AML-193 (cell line): ENCODE measurements around the gene RGS5.
"Not testable (repeated sequence)": the region's sequence is repeated elsewhere in the genome, so short reads cannot be mapped to it uniquely, and the experiment has no call there.

Experiments used
- DNase-seq, 2 experiments: peaks; one replicate each; lab custom pipeline; 2025; lab: John Stamatoyannopoulos, UW

RGS5 gene, protein sequence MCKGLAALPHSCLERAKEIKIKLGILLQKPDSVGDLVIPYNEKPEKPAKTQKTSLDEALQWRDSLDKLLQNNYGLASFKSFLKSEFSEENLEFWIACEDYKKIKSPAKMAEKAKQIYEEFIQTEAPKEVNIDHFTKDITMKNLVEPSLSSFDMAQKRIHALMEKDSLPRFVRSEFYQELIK

DNA sequence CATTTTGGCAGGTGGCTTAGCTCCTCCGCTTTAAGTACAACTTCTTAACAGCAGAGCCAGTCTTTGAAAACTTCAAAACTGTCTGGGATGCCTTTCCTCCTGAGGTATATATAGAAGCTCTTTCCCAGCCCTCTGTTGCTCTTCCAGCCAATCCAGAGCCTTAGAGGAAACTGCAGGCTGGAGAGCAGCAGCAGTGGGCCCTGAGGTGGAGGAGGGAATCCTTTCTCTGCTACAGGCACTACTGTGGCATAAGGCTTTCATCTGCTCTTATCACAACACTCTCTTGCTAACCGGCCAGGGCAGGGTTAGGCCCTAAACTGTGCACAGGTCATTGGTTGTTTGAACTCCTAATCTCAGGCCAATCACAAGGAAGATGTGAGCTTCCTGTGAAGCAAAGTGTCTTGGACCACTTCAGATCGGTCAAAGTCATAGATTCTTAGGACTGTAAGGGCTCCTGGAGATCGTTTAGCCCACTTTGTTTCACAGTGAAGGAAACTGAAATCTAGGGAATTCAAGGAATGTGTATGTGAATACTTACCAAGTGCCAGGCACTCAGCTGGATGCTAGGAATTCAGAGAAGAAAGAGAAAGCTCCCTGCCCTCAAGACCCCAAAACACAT, at the start of gene RGS5:
TSS of gene RGS5 (minus strand) at position 84 of the 619 bp plus-strand sequence. CDS start at position 3, 81 bp downstream.
- no peak for DNase-seq

GRCh38 chr1:163250382-163250974, 47.8 kb upstream of the RGS5 start:
- no peak for DNase-seq

DNA sequence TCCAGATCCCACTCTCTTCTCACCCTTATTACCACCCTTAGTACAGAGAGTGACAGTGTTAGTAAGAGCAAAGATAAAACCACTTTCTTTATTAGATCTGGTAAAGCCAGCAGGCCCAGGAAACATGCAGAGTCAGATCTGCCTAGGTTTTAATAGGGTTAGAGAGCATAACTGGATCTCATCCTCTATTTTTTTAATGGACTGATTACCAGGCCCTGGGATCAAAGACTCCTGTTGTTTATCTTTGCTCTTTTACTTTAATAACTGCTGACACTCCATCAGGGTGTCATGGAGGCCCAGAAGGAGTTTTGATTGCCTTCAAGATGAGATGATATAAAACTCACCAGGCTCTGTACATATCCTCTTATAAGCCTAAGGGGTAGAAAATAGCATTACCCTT, 45.3 kb upstream of the RGS5 start:
- no peak for DNase-seq

GRCh38 chr1:163244648-163245047, 41.9 kb upstream of the RGS5 start:
- not testable (repeated sequence) for DNase-seq

GRCh38 chr1:163241746-163242145, 39.0 kb upstream of the RGS5 start:
- no peak for DNase-seq

DNA sequence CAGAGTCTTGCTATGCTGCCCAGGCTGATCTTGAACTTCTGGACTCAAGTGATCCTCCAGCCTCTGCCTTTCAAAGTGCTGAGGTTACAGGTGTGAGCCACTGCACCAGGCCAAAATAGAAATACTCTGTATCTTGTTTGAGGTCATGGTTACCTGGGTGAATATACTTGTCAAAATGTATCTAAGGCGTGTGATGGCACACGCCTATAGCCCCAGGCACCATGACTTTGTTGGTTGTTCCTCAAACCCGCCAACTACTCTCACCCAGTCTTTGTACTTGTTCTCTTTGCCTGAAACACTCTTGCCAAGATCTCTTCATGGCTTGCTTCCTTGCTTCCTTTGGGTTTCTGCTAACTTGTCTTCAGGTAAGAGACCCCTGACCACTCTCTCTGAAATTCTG, 38.0 kb upstream of the RGS5 start:
- no peak for DNase-seq

DNA sequence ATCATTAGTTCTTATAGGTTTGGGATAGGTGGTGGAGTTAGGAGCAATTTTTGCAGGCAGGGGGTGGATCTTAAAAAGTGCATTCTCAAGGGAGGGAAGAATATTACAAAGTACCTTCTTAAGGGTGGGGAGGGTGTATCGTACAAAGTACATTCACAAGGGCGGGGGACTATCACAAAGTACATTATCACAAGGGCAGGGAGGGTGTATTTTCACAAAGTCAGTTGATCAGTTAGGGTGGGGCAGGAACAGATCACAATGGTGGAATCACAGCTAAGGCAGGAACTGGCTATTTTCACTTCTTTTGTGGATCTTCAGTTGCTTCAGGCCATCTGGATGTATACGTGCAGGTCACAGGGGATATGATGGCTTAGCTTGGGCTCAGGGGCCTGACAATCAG, 30.9 kb upstream of the RGS5 start:
- DNase-seq = not testable (repeated sequence)

DNA sequence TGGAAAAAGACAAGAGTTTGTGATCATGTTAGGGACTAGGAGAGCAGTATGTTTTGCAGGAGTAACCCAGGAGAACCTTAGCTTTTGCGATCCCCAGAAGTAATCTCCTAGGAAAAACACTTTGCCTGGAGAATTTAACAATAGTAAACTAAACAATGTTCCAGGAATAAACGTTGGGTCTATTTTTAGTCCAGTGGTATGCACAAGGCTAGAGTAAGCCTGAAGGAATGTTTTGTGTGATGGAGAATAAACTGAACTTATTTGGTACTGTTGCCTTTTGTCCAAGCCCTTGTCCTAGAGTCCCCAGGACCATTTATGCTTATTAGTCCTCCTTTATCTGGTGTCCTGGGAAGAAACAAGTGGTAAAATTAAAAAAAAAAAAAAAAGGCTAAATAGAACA, 28.7 kb upstream of the RGS5 start:
- no peak for DNase-seq

DNA sequence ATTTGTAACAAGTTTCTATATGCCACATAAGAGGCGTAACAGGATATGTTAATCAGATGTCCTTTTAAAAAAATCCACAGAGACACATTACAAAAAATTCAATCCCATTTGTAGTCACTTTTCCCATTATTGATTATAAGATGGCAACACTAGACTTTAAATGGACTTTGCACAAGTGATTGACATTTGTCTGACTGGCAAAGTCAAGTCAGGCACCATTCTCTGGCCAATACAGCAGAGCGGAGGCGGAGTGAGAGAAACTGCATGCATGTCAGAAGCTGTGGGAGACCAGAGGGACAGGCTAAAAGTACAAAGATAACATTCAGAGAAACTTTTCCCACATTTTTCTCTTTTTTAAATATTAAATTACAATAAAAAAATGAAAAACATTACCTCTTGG, 28.1 kb upstream of the RGS5 start:
- DNase-seq = no peak

DNA sequence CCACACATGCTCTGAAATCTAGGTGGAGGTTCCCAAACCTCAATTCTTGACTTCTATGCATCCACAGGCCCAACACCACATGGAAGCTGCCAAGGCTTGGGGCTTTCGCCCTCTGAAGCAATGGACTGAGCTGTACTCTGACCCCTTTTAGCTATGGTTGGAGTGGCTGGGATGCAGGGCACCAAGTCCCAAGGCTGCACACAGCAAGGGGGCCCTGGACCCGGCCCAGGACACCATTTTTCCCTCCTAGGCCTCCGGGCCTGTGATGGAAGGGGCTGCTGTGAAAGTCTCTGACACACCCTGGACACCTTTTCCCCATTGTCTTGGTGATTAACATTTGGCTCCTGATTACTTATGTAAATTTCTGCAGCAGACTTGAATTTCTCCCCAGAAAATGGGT, 25.6 kb upstream of the RGS5 start:
- DNase-seq = not testable (repeated sequence)

DNA sequence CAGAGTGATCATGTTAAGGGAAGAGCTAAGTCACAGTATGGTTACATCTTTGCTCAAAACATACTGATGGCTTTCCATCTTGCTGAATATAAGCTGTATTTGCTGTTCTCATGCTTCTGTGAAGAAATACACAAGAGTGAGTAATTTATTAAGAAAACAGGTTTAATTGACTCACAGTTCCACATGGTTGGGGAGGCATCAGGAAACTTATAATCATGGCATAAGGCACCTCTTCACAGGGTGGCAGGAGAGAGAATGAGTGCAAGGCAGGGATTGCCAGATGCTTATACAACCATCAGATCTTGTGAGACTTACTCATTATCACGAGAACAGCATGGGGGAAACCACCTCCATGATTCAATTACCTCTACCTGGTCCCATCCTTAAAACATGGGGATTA, 24.4 kb upstream of the RGS5 start:
- no peak for DNase-seq

GRCh38 chr1:163213626-163214025, 10.9 kb upstream of the RGS5 start:
- DNase-seq = no peak

- DNase-seq = no peak
These were observed 9.0 kb upstream of the RGS5 start for GRCh38 chr1:163211667-163212066.

- no peak for DNase-seq
These were observed 2.8 kb upstream of the RGS5 start for GRCh38 chr1:163205513-163205912.

- DNase-seq = no peak
These were observed 845 bp upstream of the RGS5 start for GRCh38 chr1:163203561-163203960.

DNA sequence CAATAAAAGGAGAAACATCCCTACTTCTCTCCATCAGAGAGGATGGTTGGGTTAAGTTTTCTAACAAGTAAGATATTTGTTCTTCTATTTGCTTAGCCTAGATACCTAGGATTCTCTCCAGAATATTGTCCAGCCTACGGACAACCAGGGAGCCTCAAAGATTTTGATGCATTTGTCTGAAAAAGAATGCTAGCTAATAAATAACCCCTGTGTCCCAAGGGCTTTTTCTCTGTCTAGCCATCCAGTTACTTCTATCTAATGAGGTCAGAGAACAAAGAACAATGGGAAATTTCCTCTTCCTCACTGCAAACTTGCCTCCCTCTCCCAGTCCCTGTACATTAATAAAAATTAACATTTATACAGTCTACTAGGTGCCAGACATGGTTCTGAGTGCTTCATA, 810 bp downstream of the RGS5 start:
- no peak for DNase-seq

GRCh38 chr1:163197022-163197421, 5.7 kb downstream of the RGS5 start:
- DNase-seq = no peak

- DNase-seq = no peak
These were observed 6.3 kb downstream of the RGS5 start for GRCh38 chr1:163196449-163196787.

DNA sequence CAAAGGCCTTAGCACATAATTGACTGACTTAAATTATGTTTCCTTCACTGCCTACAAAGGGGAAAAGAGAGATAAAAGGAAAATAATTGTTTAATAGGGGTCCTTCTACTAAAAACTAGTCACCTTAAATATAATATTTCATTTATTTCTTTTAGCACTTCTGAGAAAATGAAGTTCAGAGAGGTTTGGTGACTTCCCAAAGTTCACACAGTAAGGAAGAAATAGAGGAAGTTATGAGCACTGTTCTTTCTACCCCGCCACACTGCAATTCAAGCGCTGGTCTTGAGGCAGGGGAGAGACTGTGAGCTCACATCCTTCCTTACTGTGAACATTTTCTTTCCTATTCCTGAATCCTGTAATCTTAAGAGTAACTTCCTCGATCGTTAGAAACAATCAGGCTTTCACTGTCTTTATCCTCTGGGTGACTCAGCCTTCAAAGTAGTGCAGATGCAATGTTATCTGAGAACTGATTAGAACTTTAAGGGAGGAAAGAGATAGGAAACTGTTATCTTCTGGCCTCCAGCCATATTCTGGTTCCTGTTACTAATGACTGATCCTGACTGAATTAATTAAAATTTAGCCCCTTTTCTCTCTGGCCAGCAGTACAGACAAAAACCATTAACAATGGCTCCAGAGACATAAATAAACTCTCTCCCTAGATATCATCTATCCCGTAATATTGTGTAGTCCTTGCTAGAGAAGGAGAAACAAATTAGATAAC, 6.8 kb downstream of the RGS5 start:
- DNase-seq = no peak

GRCh38 chr1:163191301-163191700, 11.4 kb downstream of the RGS5 start:
- no peak for DNase-seq

- DNase-seq = no peak
These were observed 13.8 kb downstream of the RGS5 start for GRCh38 chr1:163188947-163189346.

- DNase-seq = no peak
These were observed 14.9 kb downstream of the RGS5 start for GRCh38 chr1:163187849-163188248.

- no peak for DNase-seq
These were observed 15.9 kb downstream of the RGS5 start for GRCh38 chr1:163186862-163187261.
